Measurements from ENCODE around the gene TNNT1. TPM values are rescaled to one million over a fixed set of nuclear protein-coding genes. Genes with fewer than 3 reads are reported as not detected.

TNNT1 gene
- polyA plus RNA-seq, 3 donors from 2014 or later = not detected

DNA sequence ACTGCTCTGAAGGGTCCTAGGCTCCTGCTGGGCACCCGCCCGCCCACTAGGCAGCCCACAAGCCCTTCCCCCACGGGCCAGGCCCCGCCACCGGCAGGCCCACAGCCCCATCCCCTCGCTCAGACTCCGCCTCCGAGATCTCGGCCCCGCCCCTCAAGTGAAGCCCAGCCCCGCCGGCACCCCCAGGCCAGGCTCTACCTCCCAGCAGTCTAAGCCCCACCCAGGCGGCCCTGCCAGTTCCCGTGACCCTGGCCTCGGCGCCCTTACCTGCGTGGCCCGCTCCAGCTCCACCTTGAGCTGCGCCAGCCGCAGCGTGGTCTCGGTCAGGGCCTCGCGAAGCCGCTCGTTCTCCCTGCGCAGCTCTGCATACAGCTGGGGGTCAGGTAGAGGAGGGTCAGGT is 57.1 kb downstream of the TNNT1 start:
- no peaks in the 10 kb centered on the region for H3K9me3 Mint-ChIP-seq
- no peak overlapping the region for H3K4me3 Mint-ChIP-seq
- peaks cover 0 to 20% (median 0%) of the 10 kb centered on the region in 3 donors for H3K36me3 Mint-ChIP-seq
- no peak for DNase-seq
- peaks cover 16 to 21% of the 10 kb centered on the region in 2 donors for H3K4me1 Mint-ChIP-seq
- H3K27ac Mint-ChIP-seq = no peak overlapping the region
- peaks cover 7 to 12% (median 11%) of the 10 kb centered on the region in 3 donors for H3K27me3 Mint-ChIP-seq (ENCODE audit: low read depth in 3 of 3)

DNA sequence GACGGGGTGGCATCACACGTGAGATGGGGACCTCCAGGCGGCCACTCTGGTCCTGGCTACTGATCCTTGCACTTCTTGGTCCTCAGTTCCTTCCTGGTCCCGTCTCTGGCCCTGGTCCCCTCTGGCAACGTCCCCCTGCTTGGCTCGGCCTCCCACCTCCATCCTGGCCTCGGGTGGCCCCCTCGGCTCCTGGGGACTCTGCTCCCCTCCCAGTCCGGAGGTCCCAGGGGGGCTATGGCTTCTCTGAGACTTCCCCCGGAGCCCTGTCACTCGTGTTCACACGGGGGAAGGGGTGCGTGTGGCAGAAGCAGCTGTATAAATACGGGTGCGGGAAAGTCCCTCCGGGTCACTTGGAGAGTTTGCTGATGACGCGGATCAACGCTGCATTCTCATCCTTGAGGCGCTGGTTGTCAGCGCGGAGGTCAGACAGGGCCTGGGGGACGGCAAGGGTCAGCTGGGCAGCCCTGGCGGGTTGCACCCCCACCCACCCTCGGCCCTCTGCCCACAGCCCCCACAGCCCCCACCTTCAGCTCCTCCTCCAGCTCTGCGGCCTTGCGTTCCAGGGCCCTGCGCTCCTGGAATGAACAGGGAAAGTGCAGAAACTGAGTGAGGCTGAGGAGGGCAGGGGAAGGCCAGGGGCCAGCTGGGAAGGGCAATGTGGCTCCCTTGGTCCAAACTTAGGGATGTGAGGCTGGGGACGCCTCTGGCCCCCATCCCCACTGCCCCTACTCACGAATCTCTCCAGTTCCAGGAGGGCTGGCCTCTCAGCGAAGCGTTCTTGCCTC is 57.7 kb downstream of the TNNT1 start:
- no peak for DNase-seq

DNA sequence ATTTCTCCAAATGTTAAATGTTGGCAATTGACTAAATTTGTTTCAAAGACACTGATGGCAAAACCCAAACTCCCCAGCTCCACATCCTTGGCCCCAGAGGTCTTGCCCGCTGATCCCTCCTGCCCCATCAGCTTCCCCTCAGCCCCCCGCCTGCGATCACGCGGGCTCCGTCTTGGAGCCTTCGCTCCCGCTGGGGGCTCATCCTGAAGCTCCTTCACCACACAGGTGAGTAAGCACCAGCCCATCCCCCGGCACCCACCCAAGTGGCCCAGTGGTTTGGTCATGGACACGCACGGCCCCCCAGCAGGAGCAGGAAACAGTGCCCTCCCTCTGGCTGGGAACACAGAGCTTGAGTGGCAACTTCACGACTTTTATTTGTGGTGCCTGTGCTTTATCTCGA is 58.4 kb downstream of the TNNT1 start:
- no peak for DNase-seq
- Mint-ChIP-seq H3K4me3 (no peak overlapping the region), H3K4me1 (peaks cover 18 to 23% of the 10 kb centered on the region in 2 donors), H3K9me3 (no peaks in the 10 kb centered on the region), H3K27ac (no peak overlapping the region), H3K36me3 (peaks cover 0 to 20% (median 0%) of the 10 kb centered on the region in 3 donors), H3K27me3 (ENCODE audit: low read depth in 3 of 3) (peaks cover 7 to 15% (median 12%) of the 10 kb centered on the region in 3 donors)

More for the DNA sequence above, 57.7 kb downstream of the TNNT1 start:
- no peaks in the 10 kb centered on the region for H3K9me3 Mint-ChIP-seq
- H3K4me3 Mint-ChIP-seq = no peak overlapping the region
- H3K27me3 Mint-ChIP-seq (ENCODE audit: low read depth in 3 of 3) = peaks cover 7 to 12% (median 12%) of the 10 kb centered on the region in 3 donors
- no peak overlapping the region for H3K27ac Mint-ChIP-seq
- peaks cover 0 to 20% (median 0%) of the 10 kb centered on the region in 3 donors for H3K36me3 Mint-ChIP-seq
- peaks cover 18 to 23% of the 10 kb centered on the region in 2 donors for H3K4me1 Mint-ChIP-seq

DNA sequence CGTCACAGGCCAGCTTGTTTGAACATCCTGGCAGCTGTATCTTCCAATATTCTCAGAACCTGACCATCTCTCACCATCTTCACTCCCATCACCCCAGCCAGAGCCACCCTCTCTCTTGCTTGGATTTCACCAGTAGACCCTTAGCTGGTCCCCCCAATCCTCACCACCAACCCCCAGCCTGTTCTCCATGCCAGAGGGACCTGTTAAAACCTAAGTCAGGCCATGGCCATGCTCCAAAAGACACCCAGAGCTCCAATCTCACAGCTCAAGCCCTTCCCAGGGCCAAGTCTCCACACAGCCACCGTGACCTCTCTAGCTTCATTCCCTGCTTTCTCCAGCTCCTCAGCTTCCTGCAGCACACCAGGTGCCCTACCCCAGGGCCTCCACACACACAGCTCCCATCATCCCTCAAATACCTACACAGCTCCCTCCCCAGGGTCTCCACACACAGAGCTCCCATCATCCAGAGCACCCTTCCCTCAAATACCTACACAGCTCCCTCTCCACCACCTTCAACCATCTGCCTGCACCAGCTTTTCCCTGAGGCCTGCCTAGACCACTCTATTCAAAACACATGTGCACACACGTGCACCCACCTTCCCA is 59.6 kb downstream of the TNNT1 start:
- H3K9me3 Mint-ChIP-seq = no peaks in the 10 kb centered on the region
- peak overlapping the region in 1 of 6 donors; percentile 20 for H3K27ac Mint-ChIP-seq
- DNase-seq = no peak
- H3K27me3 Mint-ChIP-seq (ENCODE audit: low read depth in 3 of 3) = peaks cover 7 to 16% (median 15%) of the 10 kb centered on the region in 3 donors
- H3K36me3 Mint-ChIP-seq = peaks cover 0 to 17% (median 0%) of the 10 kb centered on the region in 3 donors
- peaks cover 18 to 23% of the 10 kb centered on the region in 2 donors for H3K4me1 Mint-ChIP-seq
- peak overlapping the region in 1 of 5 donors; percentile 12 for H3K4me3 Mint-ChIP-seq

DNA sequence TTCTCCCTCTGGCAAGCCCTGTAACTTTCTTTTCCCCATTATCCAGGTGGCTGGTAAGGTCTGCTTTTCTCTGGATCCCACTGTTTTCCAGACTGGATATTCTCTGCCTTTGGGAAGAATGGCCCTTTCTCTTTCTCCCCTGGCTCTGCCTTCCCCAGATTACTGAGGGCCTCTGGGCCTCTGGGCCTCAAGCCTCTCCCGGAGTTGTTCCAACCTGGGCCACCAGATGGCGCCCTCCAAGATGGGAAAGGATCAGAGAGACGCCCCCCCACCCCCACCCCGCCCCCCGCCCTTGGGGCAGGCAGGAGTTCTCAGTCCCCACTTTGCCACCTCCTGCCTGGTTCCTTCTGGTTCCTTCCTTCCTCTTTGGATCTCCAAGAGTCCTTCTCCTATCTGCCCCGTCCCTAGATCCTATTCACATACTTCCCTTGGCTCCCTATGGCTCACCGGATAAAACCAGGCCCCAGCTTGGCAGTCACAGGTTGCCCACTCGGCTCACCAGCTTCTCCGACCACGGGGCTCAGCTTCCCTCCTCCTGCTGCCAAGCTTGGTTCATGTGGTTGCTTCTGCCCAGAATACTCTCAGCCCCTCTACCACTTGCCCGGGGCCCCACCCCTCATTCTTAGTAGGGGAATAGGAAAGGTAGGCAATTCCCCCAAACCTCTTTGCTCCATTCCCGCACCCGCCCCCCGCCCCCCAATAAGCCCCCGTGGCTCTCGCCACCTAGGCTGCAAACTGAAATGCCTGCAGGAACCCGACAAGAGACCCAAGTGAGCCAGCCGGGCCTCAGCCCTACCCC is 60.3 kb downstream of the TNNT1 start:
- H3K4me3 Mint-ChIP-seq = peak overlapping the region; percentile 66 to 86 (median 77)
- H3K27ac Mint-ChIP-seq = peak overlapping the region in 2 of 6 donors; percentile 64 to 79
- H3K4me1 Mint-ChIP-seq = peaks cover 18 to 23% of the 10 kb centered on the region in 2 donors
- peak; percentile 67 to 70 (median 69) for DNase-seq
- peaks cover 0 to 17% (median 0%) of the 10 kb centered on the region in 3 donors for H3K36me3 Mint-ChIP-seq
- no peaks in the 10 kb centered on the region for H3K9me3 Mint-ChIP-seq
- peaks cover 7 to 19% (median 16%) of the 10 kb centered on the region in 3 donors for H3K27me3 Mint-ChIP-seq (ENCODE audit: low read depth in 3 of 3)

DNA sequence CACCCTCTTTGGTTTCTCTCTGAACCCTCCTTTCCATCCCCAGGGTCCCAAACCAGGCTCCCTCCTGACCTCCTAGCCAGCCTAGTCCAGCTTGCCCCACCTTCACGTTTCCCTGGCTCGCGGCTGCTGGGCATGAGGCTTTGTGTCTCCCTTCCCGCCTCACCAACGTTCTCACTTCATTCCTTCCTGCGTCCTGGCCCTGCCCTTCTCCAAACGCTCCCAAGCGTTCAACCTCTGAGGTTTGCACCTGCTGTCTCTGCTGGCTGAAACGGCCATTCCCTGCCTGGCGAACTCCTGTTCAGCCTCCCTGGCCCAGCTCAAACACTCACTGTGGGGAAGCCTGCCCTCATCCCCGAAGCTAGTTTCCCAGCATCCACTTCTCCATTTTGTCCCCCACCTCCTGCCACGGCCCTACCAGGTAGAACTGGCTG is 61.0 kb downstream of the TNNT1 start:
- H3K27ac Mint-ChIP-seq = peak overlapping the region in 2 of 6 donors; percentile 31 to 54

DNA sequence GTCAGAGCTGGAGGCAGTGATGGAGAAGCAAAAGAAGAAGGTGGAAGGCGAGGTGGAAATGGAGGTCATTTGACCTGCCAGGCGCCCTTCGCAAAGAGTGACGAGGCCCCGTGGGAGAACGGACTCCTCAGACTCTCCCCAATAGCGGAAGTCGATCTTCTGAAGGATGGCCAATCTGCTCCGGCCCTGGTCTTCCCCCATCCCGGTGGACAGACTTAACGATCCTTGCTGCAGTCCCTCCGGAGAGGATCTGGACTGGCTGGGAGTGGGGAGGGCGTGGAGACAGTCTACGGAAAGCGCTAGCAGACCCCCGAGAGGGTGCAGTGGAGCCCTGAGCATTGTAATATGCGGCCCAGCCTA is 61.5 kb downstream of the TNNT1 start:
- Mint-ChIP-seq H3K36me3 (peaks cover 0 to 17% (median 0%) of the 10 kb centered on the region in 3 donors), H3K4me1 (peaks cover 21 to 28% of the 10 kb centered on the region in 2 donors), H3K4me3 (peak overlapping the region; percentile 63 to 83 (median 77)), H3K27ac (no peak overlapping the region), H3K27me3 (ENCODE audit: low read depth in 3 of 3) (peaks cover 8 to 24% (median 19%) of the 10 kb centered on the region in 3 donors), H3K9me3 (no peaks in the 10 kb centered on the region)
- no peak for DNase-seq

More for the DNA sequence above, 61.0 kb downstream of the TNNT1 start:
- Mint-ChIP-seq H3K36me3 (peaks cover 0 to 17% (median 0%) of the 10 kb centered on the region in 3 donors), H3K4me1 (peaks cover 18 to 23% of the 10 kb centered on the region in 2 donors), H3K27me3 (ENCODE audit: low read depth in 3 of 3) (peaks cover 7 to 20% (median 16%) of the 10 kb centered on the region in 3 donors), H3K4me3 (peak overlapping the region; percentile 66 to 86 (median 77)), H3K9me3 (no peaks in the 10 kb centered on the region)
- no peak for DNase-seq

DNA sequence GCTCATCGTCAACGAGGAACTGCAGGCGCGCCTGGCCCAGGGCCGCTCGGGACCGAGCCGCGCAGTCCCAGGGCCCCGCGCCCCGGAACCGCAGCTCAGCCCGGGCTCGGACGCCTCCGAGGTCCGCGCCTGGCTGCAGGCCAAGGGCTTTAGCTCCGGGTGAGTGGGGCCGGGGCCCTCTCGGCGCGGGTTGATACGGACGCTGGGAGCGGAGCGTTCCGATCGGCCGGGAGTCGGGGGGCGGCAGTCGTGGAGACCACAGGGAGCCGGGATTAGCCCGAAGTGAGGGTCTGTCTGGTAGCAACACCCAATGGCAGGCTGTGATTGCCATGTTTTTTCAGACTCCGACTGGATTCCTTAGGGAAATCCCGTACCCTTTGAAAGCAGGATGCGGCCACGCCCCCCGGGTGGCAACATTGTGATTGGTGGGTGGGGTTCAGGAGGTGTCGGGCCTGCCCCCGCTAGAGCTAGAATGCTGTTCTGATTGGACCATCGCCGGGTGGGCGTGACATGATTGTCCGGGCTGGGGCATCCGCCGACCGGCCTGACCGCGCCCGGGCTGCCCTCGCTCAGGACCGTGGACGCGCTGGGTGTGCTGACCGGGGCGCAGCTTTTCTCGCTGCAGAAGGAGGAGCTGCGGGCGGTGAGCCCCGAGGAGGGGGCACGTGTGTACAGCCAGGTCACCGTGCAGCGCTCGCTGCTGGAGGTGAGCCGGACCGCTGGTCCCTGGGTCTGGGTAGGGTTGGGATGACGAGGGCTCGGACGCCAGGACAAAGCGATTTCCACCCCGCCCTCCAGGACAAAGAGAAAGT is 62.1 kb downstream of the TNNT1 start:
- peak overlapping the region; percentile 63 to 83 (median 77) for H3K4me3 Mint-ChIP-seq
- H3K36me3 Mint-ChIP-seq = peaks cover 0 to 17% (median 0%) of the 10 kb centered on the region in 3 donors
- peaks cover 12 to 25% (median 23%) of the 10 kb centered on the region in 3 donors for H3K27me3 Mint-ChIP-seq (ENCODE audit: low read depth in 3 of 3)
- DNase-seq = peak; percentile 54 to 63 (median 56)
- H3K4me1 Mint-ChIP-seq = peaks cover 25 to 31% of the 10 kb centered on the region in 2 donors
- no peaks in the 10 kb centered on the region for H3K9me3 Mint-ChIP-seq
- no peak overlapping the region for H3K27ac Mint-ChIP-seq

DNA sequence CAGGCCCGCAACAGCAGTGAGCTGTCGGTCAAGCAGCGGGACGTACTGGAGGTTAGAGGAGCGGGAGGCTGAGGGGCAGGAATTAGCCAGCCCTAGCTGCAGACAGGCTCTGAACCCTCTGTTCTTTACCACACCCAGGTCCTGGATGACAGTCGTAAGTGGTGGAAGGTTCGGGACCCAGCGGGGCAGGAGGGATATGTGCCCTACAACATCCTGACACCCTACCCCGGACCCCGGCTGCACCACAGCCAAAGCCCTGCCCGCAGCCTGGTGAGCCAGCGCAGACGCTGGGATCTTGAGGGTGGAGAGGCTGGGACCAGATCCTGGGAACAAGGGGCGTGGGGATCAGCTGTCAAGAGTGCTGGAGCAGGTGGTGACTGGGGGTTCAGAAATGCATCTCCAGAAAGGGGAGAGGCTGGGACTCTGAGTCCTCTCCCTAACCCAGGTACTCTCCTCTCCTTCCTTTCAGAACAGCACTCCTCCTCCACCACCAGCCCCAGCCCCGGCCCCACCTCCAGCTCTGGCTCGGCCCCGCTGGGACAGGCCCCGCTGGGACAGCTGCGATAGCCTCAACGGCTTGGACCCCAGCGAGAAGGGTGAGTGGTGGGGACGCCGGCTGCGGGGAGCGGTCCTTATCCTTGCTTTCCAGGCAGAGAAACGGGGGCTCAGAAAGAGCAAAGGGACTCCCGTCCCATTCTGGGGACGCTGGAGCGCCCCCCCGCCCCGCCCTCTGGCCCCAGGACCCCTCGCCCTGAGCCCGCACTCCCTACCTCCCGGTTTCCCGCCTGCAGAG is 62.9 kb downstream of the TNNT1 start:
- no peak for DNase-seq
- Mint-ChIP-seq H3K9me3 (no peaks in the 10 kb centered on the region), H3K27me3 (ENCODE audit: low read depth in 3 of 3) (peaks cover 12 to 26% (median 25%) of the 10 kb centered on the region in 3 donors), H3K36me3 (peaks cover 0 to 17% (median 0%) of the 10 kb centered on the region in 3 donors), H3K4me3 (peak overlapping the region; percentile 21 to 51 (median 34)), H3K27ac (no peak overlapping the region), H3K4me1 (peaks cover 27 to 31% of the 10 kb centered on the region in 2 donors)

DNA sequence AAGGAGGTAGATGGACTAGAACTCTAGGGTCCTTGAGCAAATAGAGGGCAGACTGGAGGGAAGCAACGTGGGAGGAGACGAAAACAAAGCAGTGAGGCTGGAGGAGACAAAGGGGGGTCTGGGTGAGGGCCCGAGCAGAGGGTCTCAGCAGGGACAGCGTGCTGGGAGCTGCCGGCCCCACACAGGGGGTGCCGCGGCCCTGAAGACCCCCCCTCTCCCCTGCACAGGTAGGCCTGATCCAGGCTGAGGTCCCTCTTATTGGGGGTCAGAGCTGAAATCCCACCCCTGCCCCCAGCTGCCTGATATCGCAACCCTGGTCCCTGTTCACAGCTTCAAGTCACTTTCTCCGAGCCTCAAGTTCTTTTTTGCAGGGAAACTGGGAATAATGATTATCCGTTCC is 64.6 kb downstream of the TNNT1 start:
- Mint-ChIP-seq H3K27me3 (ENCODE audit: low read depth in 3 of 3) (peaks cover 14 to 33% (median 27%) of the 10 kb centered on the region in 3 donors), H3K4me1 (peaks cover 41 to 46% of the 10 kb centered on the region in 2 donors), H3K4me3 (peak overlapping the region in 2 of 5 donors; percentile 17 to 39), H3K27ac (peak overlapping the region in 1 of 6 donors; percentile 28), H3K9me3 (no peaks in the 10 kb centered on the region), H3K36me3 (peaks cover 0 to 6% (median 0%) of the 10 kb centered on the region in 3 donors)
- DNase-seq = no peak

DNA sequence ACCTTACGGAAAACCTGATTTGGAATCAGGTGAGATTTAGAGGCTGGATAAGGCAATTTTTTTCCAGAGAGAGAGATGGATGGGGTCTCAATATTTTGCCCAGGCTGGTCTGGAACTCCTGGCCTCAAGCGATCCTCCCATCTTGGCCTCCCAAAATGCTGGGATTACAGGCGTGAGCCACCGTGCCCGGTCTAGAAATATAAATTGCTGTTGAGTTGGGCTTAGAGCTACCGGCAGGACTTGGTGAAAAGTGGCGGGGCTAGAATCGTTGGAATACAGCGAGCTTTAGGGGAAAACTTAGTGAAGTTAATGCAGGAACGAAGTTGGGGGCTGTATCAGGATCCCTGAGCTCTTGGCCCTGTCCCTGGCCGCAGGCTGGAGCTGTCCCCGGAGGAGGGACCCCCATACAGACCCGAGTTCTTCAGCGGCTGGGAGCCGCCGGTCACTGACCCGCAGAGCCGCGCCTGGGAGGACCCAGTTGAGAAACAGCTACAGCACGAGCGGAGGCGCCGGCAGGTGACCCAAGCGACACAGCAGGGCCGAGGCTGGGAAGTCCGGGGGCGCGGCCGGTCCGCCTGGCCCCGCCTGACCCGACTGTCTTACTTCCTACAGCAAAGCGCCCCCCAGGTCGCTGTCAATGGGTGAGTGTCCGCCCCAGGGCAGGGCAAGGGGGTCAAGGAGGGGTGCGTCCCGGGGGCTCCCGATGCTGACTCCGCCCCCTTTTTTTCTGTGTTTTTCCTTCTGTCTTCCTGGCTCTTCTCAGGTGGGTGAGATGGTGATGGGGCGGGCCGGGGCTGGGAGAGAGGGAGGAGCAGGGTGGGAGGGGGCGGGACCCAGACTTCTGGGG is 65.8 kb downstream of the TNNT1 start:
- Mint-ChIP-seq H3K4me1 (peaks cover 43% of the 10 kb centered on the region in 2 donors), H3K27ac (no peak overlapping the region), H3K27me3 (ENCODE audit: low read depth in 3 of 3) (peaks cover 13 to 28% (median 24%) of the 10 kb centered on the region in 3 donors), H3K36me3 (no peaks in the 10 kb centered on the region), H3K4me3 (peak overlapping the region in 4 of 5 donors; percentile 33 to 91 (median 86)), H3K9me3 (no peaks in the 10 kb centered on the region)
- DNase-seq = no peak
